GM12892 (cell line): ENCODE data around the gene MXRA7.
A peak's percentile ranks its signal among the peaks of the same experiment; 100 is the strongest.

Experiments used
- POLR2A ChIP-seq: IDR thresholded peaks from 2 replicates; pipeline ENCODE4 v1.6.1; 2011; ENCODE audit warnings: low read depth, low read length, control low read depth
- TAF1 ChIP-seq: IDR thresholded peaks from 2 replicates; pipeline ENCODE4 v1.6.1; 2011; ENCODE audit warnings: low read depth, mild to moderate bottlenecking, control low read depth, low read length, borderline replicate concordance

GRCh38 chr17:76737082-76737675, 26.4 kb upstream of the MXRA7 start, which contains the start of gene SRSF2:
- peak; percentile 99 for TF ChIP-seq POLR2A
- TF ChIP-seq TAF1 = peak; percentile 98
